ENCODE data around the gene PIK3C2B.
A peak's percentile ranks its signal among the peaks of the same experiment; 100 is the strongest.

PIK3C2B gene

DNA sequence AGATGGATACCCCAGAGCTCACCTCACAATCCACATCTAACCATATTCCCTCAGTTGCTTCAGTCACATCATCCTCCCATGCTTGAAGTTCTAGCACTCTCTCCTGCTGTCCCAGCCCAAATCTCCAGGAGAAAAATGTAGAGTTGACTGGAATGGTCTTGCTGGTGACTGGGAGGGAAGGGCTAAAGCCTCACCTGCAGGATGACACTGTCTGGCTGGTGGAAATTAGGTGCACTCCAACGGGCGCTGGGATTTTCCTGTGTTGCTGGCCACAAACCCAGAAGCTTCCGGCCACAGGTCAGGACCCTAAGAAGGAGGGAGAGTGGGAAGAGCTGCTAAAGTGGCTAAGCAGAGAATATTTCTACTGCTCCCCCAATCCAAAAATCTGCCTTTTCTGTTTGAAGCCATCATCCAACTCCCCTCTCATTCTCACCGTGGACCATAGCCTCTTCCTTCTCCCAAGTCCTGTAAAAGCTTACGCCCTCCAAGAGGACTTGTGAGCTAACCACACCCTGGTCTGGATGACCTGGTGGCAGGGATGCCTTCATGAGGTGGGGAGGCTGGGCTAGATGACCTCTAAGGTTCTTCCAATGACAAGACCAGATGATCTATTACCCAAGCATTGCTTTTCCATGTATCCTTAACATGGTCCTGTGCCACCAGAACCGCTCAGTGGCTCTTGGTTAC lies 45.5 kb downstream of the PIK3C2B start:
- DNase-seq (ENCODE audit: extremely low spot score): no peak
- ChIA-PET CTCF (no interaction called here), POLR2A (interaction anchor here (1.0 kb wide), 1 partner anchor 57 kb away, joined by 3 read pairs; no protein-coding TSS in a partner anchor)
- TF ChIP-seq HDGF (IDR thresholded peaks at IDR 0.05; ENCODE audit: borderline replicate concordance): no peak
- TF ChIP-seq TARDBP (IDR thresholded peaks at IDR 0.05): no peak
- TF ChIP-seq ZNF384 (IDR thresholded peaks at IDR 0.05): no peak

DNA sequence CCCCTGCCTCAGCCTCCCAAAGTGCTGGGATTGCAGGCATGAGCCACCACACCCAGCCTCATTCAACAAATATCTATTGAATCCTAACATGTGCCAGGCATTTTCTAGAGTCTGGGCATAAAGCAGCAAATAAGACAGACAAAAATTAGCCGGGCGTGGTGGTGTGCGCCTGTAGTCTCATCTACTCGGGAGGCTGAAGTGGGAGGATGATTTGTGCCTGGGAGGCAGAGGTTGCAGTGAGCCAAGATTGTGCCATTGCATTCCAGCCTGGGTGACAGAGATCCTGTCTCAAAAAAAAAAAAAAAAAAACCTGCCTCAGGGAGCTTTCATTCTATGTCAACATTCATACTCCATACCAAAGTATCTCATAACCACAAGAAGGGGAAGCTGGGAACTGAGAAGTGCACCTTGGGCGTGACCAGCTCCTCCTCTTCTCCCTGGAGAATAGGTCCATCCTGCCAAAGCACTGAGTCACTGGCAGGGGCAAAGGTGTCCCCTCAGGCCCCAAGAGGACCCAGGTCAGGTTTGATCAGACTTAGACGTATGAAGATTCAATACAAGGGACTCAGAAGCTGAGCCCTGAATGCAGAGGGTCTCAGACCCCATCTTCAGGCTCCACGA lies 46.2 kb downstream of the PIK3C2B start:
- CTCF ChIA-PET: interaction anchor here (3.1 to 3.7 kb wide), 2 partner anchors 53 to 58 kb away, joined by 25 to 51 read pairs; no protein-coding TSS in a partner anchor
- TF ChIP-seq BHLHE40 (IDR thresholded peaks at IDR 0.05; ENCODE audit: borderline replicate concordance) (no peak), ELF4 (IDR thresholded peaks at IDR 0.05) (no peak)
- no peak for DNase-seq (ENCODE audit: extremely low spot score)
- POLR2A ChIA-PET: no interaction called here

DNA sequence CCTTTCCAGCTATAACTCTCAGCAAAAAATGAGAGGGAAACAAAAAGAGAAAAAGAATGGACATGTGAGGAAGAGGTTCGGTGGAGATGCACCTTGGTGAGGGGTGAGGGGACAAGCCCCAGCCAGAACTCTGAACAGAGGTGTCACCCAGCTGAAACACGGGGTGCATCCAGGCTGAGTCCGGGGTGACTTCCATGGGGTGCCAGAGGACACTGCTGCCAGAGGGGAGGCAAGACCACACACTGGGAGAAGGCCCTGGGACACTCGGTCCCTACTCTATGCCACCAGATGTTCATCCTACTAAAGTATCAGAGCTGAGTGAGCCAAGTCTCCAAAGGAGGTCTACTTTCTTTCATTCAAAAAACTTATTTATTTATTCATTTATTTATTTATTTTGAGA lies 46.9 kb downstream of the PIK3C2B start:
- CTCF ChIA-PET: interaction anchor here (1.2 to 3.7 kb wide), 5 partner anchors 33 to 359 kb away, joined by 5 to 51 read pairs (median 20); partner anchors contain the start of gene PIK3C2B
- POLR2A ChIA-PET: interaction anchor here (1.5 to 1.8 kb wide), 2 partner anchors 46 to 58 kb away, joined by 3 to 5 read pairs; no protein-coding TSS in a partner anchor
- TF ChIP-seq ZNF384 (IDR thresholded peaks at IDR 0.05): no peak
- TF ChIP-seq TARDBP (IDR thresholded peaks at IDR 0.05): no peak
- no peak for TF ChIP-seq BHLHE40 (IDR thresholded peaks at IDR 0.05; ENCODE audit: borderline replicate concordance)
- no peak for TF ChIP-seq FOXA1 (IDR thresholded peaks at IDR 0.05)
- no peak for TF ChIP-seq LEF1 (IDR thresholded peaks at IDR 0.05; ENCODE audit: borderline replicate concordance)
- DNase-seq (ENCODE audit: extremely low spot score): no peak

DNA sequence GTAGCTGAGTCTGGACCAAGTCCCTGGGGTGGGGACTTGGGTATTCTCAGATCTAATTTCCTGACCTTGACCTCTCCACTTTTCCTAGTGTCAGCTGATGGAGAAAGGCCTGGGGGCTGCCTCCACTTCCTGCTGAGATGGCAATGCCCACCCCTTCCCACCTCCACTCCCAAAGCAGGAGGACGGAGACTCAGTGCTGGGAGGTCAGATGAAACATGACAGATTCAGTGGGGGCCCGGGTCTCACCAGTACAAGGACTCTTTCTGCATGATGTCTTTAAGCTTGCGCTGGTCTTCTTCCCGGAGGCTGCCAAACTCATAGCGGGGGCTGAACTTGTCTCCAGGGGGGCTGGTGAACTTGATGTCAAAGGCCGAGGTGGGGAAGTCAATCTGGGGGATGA lies 47.4 kb downstream of the PIK3C2B start:
- POLR2A ChIA-PET: interaction anchor here (1.1 to 1.8 kb wide), 3 partner anchors 47 to 69 kb away, joined by 3 to 5 read pairs (median 5); partner anchors contain the start of gene MDM4
- TF ChIP-seq L3MBTL2 (conservative IDR thresholded peaks at IDR 0.05) (no peak), BHLHE40 (IDR thresholded peaks at IDR 0.05; ENCODE audit: borderline replicate concordance) (no peak), ELF4 (IDR thresholded peaks at IDR 0.05) (no peak)
- TF ChIP-seq, protein P1, sequence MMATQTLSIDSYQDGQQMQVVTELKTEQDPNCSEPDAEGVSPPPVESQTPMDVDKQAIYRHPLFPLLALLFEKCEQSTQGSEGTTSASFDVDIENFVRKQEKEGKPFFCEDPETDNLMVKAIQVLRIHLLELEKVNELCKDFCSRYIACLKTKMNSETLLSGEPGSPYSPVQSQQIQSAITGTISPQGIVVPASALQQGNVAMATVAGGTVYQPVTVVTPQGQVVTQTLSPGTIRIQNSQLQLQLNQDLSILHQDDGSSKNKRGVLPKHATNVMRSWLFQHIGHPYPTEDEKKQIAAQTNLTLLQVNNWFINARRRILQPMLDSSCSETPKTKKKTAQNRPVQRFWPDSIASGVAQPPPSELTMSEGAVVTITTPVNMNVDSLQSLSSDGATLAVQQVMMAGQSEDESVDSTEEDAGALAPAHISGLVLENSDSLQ (IDR thresholded peaks at IDR 0.05): no peak
- CTCF ChIA-PET: interaction anchor here (0.9 to 3.7 kb wide), 10 partner anchors 9 to 360 kb away, joined by 3 to 51 read pairs (median 8); partner anchors contain the start of gene PIK3C2B
- no peak for DNase-seq (ENCODE audit: extremely low spot score)

DNA sequence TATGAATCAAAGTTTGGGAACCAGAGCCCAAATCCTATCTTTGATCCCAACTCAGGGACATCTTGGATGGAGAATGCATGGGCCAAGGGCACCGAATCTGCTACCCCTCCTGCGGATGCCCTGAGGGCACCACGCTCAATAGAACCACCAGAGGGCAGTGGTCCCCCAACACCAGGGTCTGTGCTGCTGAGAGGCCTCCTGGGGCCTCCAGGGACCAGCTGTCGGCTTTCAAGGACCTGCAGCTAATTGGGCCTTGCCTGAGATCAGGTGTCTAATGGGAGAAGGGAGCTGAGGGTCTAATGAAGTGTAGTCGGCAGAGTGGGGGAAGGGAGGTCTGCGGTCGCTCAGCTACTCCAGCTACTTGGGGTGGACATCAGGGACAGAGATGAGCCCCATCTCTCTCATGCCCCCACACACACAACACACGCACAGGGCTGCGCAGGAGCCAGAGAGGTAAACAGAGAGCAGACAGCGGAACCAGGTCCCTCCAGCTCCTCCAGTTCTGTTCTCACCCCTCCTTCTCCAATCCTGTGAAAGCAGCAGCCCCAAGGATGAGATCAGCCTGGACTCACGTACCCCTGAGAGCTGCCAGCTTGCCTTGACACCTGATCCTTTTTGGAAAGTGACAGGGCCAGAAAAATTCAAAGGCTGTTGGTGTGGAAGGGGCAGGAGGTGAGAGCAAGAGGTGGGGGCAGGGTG lies 48.0 kb downstream of the PIK3C2B start:
- CTCF ChIA-PET: interaction anchor here (0.7 to 3.7 kb wide), 16 partner anchors 9 to 360 kb away, joined by 3 to 51 read pairs (median 6); partner anchors contain the start of gene PIK3C2B
- DNase-seq (ENCODE audit: extremely low spot score): peak; percentile 83
- POLR2A ChIA-PET: interaction anchor here (0.8 to 1.8 kb wide), 4 partner anchors 36 to 69 kb away, joined by 3 to 5 read pairs (median 4); partner anchors contain the start of gene MDM4
- TF ChIP-seq ZNF384 (IDR thresholded peaks at IDR 0.05) (no peak), SUZ12 (IDR thresholded peaks at IDR 0.05) (no peak), NFRKB (IDR thresholded peaks at IDR 0.05) (no peak), HDGF (IDR thresholded peaks at IDR 0.05; ENCODE audit: borderline replicate concordance) (no peak), LEF1 (IDR thresholded peaks at IDR 0.05; ENCODE audit: borderline replicate concordance) (no peak), FOXA1 (IDR thresholded peaks at IDR 0.05) (no peak)

DNA sequence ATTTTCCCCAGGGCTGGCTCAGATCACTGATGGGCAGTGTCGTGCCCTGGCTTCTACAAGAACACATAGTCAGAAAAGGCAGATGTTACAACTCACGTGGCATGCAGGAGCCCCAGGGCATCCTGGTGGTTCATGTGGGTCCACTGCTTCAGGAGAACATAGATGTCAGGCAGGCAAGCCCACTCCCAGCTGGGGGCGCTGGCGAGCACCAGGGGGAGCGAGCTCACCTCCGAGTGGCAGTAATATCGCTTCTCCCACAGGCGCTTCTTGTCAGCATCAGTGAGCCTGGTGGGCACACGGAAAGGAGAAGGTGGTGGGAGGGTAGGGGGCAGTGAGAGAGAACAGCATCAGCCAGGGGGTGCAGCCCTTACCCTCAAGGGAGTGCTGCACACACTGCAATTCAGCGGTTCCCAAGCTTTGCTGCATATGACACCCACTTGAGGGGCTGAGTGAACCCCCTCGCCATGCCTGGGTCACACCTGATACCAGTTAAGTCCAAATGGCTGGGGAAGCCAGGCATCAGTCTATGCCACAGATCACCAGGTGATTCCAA lies 48.7 kb downstream of the PIK3C2B start:
- DNase-seq (ENCODE audit: extremely low spot score): peak; percentile 88
- CTCF ChIA-PET: interaction anchor here (0.5 to 3.7 kb wide), 17 partner anchors 8 to 361 kb away, joined by 3 to 51 read pairs (median 5); partner anchors contain the start of genes MDM4 and PIK3C2B
- TF ChIP-seq, protein P1 (IDR thresholded peaks at IDR 0.05): peak; percentile 24; the same call in 1 of the 2 replicates
- TF ChIP-seq TARDBP (IDR thresholded peaks at IDR 0.05): no peak
- no peak for TF ChIP-seq CTBP1 (IDR thresholded peaks at IDR 0.05; ENCODE audit: borderline replicate concordance)
- TF ChIP-seq ELF4 (IDR thresholded peaks at IDR 0.05): no peak
- TF ChIP-seq HDGF (IDR thresholded peaks at IDR 0.05; ENCODE audit: borderline replicate concordance): no peak
- POLR2A ChIA-PET: interaction anchor here (0.7 to 1.8 kb wide), 4 partner anchors 35 to 70 kb away, joined by 3 to 5 read pairs (median 4); partner anchors contain the start of genes MDM4 and PIK3C2B
